HEK293 (cell line): ENCODE measurements around the gene FSHR.

ENCODE experiments used
- CTCF ChIA-PET: fragments of 350-600 bp; formaldehyde crosslinking; extraction: SDS; loops from one replicate; lab custom pipeline; 2021; ENCODE audit warnings: antibody characterized with exemption; lab: Yijun Ruan, JAX
- POLR2A ChIA-PET: fragments of 300-600 bp; formaldehyde crosslinking; extraction: SDS; loops from one replicate; lab custom pipeline; 2020; ENCODE audit warnings: antibody characterized with exemption, inconsistent platforms; lab: Yijun Ruan, JAX
- H3K27ac ChIP-seq: fragments of 200-500 bp; sonication (Bioruptor generic); 2 replicates; pipeline ENCODE4 v1.5.1; 2014; ENCODE audit warnings: low read depth, low read length, control low read depth, inconsistent platforms; ENCODE audit errors: extremely low read depth
- H3K36me3 ChIP-seq, 2 experiments: fragments of 200-500 bp in 1 of 2; sonication (Bioruptor generic) in 1 of 2; 1 replicate in 1 of 2; 2 replicates in 1 of 2; pipeline ENCODE4 v1.5.1; 2014 to 2017; ENCODE audit warnings: inconsistent platforms in 2 of 2, low read length in 2 of 2; ENCODE audit not compliant: control insufficient read depth in 2 of 2, insufficient read depth in 1 of 2
- H3K4me1 ChIP-seq: fragments of 200-500 bp; sonication (Bioruptor generic); 2 replicates; pipeline ENCODE4 v1.5.1; 2014; ENCODE audit warnings: mild to moderate bottlenecking, low read length, inconsistent platforms; ENCODE audit not compliant: control insufficient read depth, insufficient read depth
- H3K4me3 ChIP-seq: 2 replicates; pipeline ENCODE4 v1.5.1; 2011; ENCODE audit warnings: low read depth, mild to moderate bottlenecking, control low read depth, low read length, moderate library complexity
- H3K9me3 ChIP-seq: fragments of 200-500 bp; sonication (Bioruptor generic); 2 replicates; pipeline ENCODE4 v1.5.1; 2014; ENCODE audit warnings: low read depth, low read length, inconsistent platforms; ENCODE audit not compliant: control insufficient read depth, insufficient read depth
- KLF9 ChIP-seq: fragments of 450-650 bp; formaldehyde crosslinking; IDR thresholded peaks from 2 replicates; pipeline ENCODE4 v1.5.1; 2016; ENCODE audit warnings: missing biosample characterization, missing genetic modification characterization, low read depth
- MZF1 ChIP-seq: fragments of 450-650 bp; formaldehyde crosslinking; IDR thresholded peaks from 2 replicates; pipeline ENCODE4 v1.5.1; 2017; ENCODE audit warnings: missing biosample characterization, missing genetic modification characterization, borderline replicate concordance
- OSR2 ChIP-seq: fragments of 450-650 bp; formaldehyde crosslinking; IDR thresholded peaks from 2 replicates; pipeline ENCODE4 v1.5.1; 2016; ENCODE audit warnings: missing biosample characterization, missing genetic modification characterization
- RBAK ChIP-seq: fragments of 450-650 bp; formaldehyde crosslinking; IDR thresholded peaks from 2 replicates; pipeline ENCODE4 v1.5.1; 2016; ENCODE audit warnings: missing biosample characterization, missing genetic modification characterization
- ZBTB1 ChIP-seq: fragments of 450-650 bp; formaldehyde crosslinking; IDR thresholded peaks from 2 replicates; pipeline ENCODE4 v1.5.1; 2016; ENCODE audit warnings: missing biosample characterization, missing genetic modification characterization
- ZBTB21 ChIP-seq: fragments of 450-650 bp; formaldehyde crosslinking; IDR thresholded peaks from 2 replicates; pipeline ENCODE4 v1.5.1; 2017; ENCODE audit warnings: missing biosample characterization, missing genetic modification characterization
- ZNF155 ChIP-seq: fragments of 450-650 bp; formaldehyde crosslinking; IDR thresholded peaks from 2 replicates; pipeline ENCODE4 v1.5.1; 2016; ENCODE audit warnings: missing biosample characterization, missing genetic modification characterization
- ZNF324 ChIP-seq: fragments of 450-650 bp; formaldehyde crosslinking; IDR thresholded peaks from 2 replicates; pipeline ENCODE4 v1.5.1; 2016; ENCODE audit warnings: missing biosample characterization, missing genetic modification characterization
- ZNF354C ChIP-seq: fragments of 450-650 bp; formaldehyde crosslinking; IDR thresholded peaks from 2 replicates; pipeline ENCODE4 v1.5.1; 2016; ENCODE audit warnings: missing biosample characterization, missing genetic modification characterization, low read depth, borderline replicate concordance
- ZNF549 ChIP-seq: fragments of 450-650 bp; IDR thresholded peaks from 2 replicates; pipeline ENCODE4 v1.5.1; 2018; ENCODE audit warnings: missing biosample characterization, missing genetic modification characterization, mild to moderate bottlenecking, inconsistent platforms, moderate library complexity
- ZNF791 ChIP-seq: fragments of 450-650 bp; formaldehyde crosslinking; IDR thresholded peaks from 2 replicates; pipeline ENCODE4 v1.5.1; 2016; ENCODE audit warnings: missing biosample characterization, missing genetic modification characterization
- ZNF830 ChIP-seq: fragments of 450-650 bp; IDR thresholded peaks from 2 replicates; pipeline ENCODE4 v1.5.0; 2018; ENCODE audit warnings: missing biosample characterization, missing genetic modification characterization, low read depth, mild to moderate bottlenecking, moderate library complexity
- ZSCAN16 ChIP-seq: fragments of 450-650 bp; formaldehyde crosslinking; IDR thresholded peaks from 2 replicates; pipeline ENCODE4 v1.5.1; 2016; ENCODE audit warnings: missing biosample characterization, missing genetic modification characterization
- TF ChIP-seq, protein P1 (sequence below): IDR thresholded peaks from 2 replicates; pipeline ENCODE4 v1.6.1; 2011; ENCODE audit warnings: mild to moderate bottlenecking, low read depth, low read length, borderline replicate concordance
- TF ChIP-seq, protein P2 (sequence below): fragments of 450-650 bp; formaldehyde crosslinking; IDR thresholded peaks from 2 replicates; pipeline ENCODE4 v1.5.1; 2016; ENCODE audit warnings: missing biosample characterization, missing genetic modification characterization
- TF ChIP-seq, protein P3 (sequence below): fragments of 450-650 bp; formaldehyde crosslinking; IDR thresholded peaks from 2 replicates; pipeline ENCODE4 v1.5.1; 2016; ENCODE audit warnings: missing biosample characterization, missing genetic modification characterization
- TF ChIP-seq, protein P4 (sequence below): fragments of 450-650 bp; formaldehyde crosslinking; IDR thresholded peaks from 2 replicates; pipeline ENCODE4 v1.5.1; 2016; ENCODE audit warnings: missing biosample characterization, missing genetic modification characterization
- TF ChIP-seq, protein P5 (sequence below): fragments of 450-650 bp; formaldehyde crosslinking; IDR thresholded peaks from 2 replicates; pipeline ENCODE4 v1.5.1; 2016; ENCODE audit warnings: missing biosample characterization, missing genetic modification characterization, borderline replicate concordance

The FSHR gene

DNA sequence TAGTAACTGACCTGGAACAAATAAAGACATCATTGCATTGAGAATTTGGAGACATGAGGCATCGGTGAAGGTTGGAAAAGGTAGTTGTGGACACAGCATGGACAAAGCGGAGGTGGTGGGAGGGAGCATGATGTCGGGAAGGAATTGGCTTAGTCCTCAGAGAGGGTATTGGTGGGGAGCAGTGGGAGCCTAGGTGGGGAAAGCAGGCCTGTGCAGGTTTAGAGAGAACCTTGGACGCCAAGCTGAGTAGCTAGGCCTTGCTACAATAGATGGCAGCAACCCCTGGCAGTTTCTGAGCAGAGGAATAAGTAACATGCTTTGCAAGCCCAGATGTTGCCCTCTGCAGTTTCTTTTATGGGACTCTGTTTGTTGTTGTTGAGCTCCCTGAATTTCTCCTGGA is 221.6 kb downstream of the FSHR start (continued):
- TF ChIP-seq, protein P1, sequence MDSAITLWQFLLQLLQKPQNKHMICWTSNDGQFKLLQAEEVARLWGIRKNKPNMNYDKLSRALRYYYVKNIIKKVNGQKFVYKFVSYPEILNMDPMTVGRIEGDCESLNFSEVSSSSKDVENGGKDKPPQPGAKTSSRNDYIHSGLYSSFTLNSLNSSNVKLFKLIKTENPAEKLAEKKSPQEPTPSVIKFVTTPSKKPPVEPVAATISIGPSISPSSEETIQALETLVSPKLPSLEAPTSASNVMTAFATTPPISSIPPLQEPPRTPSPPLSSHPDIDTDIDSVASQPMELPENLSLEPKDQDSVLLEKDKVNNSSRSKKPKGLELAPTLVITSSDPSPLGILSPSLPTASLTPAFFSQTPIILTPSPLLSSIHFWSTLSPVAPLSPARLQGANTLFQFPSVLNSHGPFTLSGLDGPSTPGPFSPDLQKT: no peak

DNA sequence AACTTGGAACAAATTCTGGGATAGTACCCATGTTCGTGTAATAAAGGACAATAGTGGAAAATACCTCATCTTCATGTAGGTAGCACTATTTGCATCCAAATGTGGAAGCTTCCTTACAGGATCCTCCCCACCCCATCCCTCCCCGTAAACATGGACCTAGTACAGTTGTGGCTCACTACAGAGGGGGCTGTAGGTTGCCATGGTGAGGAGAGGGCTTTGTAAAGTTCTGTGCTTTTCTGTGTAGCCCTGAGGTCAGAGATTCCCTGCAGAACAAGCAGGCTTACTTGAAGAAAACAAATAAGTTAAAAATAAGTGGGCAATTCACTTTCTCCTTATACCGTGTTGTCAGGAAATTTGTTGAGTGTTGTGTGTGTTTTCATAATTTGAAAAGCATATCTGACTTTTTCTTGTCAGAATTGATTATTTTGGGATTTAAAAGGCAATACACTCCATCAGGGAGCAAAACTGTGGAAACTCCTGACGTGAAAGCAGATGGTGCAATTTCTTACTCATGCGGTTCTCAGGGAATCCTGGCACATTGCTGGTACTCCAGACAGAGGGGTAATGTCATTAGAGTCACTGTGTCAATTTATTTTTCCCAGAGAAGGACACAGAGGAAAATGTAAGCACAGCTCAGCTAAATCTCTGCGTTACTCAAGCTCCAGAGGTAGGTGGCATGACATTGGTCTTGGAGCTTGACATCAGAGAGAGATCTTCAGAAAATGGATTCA is 224.6 kb downstream of the FSHR start:
- peaks cover 4% of the 10 kb centered on the region; the same call in 1 of the 2 replicates for H3K4me1 ChIP-seq
- POLR2A ChIA-PET: no interaction called here
- no peak overlapping the region for H3K27ac ChIP-seq
- H3K9me3 ChIP-seq: no peaks in the 10 kb centered on the region
- H3K36me3 ChIP-seq: no peaks in the 10 kb centered on the region
- TF ChIP-seq ZNF354C (tag by site-specific recombination): no peak
- TF ChIP-seq, protein P2, sequence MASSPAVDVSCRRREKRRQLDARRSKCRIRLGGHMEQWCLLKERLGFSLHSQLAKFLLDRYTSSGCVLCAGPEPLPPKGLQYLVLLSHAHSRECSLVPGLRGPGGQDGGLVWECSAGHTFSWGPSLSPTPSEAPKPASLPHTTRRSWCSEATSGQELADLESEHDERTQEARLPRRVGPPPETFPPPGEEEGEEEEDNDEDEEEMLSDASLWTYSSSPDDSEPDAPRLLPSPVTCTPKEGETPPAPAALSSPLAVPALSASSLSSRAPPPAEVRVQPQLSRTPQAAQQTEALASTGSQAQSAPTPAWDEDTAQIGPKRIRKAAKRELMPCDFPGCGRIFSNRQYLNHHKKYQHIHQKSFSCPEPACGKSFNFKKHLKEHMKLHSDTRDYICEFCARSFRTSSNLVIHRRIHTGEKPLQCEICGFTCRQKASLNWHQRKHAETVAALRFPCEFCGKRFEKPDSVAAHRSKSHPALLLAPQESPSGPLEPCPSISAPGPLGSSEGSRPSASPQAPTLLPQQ: no peak
- no peak for TF ChIP-seq RBAK (tag by site-specific recombination)
- no peak for TF ChIP-seq ZSCAN16
- no peak for TF ChIP-seq KLF9 (tag by site-specific recombination)
- TF ChIP-seq ZNF324 (tag by site-specific recombination): no peak
- TF ChIP-seq OSR2 (tag by site-specific recombination): no peak
- TF ChIP-seq MZF1: no peak
- no peak for TF ChIP-seq ZBTB1 (tag by site-specific recombination)
- TF ChIP-seq, protein P3, sequence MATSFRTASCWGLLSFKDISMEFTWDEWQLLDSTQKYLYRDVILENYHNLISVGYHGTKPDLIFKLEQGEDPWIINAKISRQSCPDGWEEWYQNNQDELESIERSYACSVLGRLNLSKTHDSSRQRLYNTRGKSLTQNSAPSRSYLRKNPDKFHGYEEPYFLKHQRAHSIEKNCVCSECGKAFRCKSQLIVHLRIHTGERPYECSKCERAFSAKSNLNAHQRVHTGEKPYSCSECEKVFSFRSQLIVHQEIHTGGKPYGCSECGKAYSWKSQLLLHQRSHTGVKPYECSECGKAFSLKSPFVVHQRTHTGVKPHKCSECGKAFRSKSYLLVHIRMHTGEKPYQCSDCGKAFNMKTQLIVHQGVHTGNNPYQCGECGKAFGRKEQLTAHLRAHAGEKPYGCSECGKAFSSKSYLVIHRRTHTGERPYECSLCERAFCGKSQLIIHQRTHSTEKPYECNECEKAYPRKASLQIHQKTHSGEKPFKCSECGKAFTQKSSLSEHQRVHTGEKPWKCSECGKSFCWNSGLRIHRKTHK (tag by site-specific recombination): no peak
- TF ChIP-seq, protein P4, sequence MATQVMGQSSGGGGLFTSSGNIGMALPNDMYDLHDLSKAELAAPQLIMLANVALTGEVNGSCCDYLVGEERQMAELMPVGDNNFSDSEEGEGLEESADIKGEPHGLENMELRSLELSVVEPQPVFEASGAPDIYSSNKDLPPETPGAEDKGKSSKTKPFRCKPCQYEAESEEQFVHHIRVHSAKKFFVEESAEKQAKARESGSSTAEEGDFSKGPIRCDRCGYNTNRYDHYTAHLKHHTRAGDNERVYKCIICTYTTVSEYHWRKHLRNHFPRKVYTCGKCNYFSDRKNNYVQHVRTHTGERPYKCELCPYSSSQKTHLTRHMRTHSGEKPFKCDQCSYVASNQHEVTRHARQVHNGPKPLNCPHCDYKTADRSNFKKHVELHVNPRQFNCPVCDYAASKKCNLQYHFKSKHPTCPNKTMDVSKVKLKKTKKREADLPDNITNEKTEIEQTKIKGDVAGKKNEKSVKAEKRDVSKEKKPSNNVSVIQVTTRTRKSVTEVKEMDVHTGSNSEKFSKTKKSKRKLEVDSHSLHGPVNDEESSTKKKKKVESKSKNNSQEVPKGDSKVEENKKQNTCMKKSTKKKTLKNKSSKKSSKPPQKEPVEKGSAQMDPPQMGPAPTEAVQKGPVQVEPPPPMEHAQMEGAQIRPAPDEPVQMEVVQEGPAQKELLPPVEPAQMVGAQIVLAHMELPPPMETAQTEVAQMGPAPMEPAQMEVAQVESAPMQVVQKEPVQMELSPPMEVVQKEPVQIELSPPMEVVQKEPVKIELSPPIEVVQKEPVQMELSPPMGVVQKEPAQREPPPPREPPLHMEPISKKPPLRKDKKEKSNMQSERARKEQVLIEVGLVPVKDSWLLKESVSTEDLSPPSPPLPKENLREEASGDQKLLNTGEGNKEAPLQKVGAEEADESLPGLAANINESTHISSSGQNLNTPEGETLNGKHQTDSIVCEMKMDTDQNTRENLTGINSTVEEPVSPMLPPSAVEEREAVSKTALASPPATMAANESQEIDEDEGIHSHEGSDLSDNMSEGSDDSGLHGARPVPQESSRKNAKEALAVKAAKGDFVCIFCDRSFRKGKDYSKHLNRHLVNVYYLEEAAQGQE (tag by site-specific recombination): no peak
- TF ChIP-seq, protein P5, sequence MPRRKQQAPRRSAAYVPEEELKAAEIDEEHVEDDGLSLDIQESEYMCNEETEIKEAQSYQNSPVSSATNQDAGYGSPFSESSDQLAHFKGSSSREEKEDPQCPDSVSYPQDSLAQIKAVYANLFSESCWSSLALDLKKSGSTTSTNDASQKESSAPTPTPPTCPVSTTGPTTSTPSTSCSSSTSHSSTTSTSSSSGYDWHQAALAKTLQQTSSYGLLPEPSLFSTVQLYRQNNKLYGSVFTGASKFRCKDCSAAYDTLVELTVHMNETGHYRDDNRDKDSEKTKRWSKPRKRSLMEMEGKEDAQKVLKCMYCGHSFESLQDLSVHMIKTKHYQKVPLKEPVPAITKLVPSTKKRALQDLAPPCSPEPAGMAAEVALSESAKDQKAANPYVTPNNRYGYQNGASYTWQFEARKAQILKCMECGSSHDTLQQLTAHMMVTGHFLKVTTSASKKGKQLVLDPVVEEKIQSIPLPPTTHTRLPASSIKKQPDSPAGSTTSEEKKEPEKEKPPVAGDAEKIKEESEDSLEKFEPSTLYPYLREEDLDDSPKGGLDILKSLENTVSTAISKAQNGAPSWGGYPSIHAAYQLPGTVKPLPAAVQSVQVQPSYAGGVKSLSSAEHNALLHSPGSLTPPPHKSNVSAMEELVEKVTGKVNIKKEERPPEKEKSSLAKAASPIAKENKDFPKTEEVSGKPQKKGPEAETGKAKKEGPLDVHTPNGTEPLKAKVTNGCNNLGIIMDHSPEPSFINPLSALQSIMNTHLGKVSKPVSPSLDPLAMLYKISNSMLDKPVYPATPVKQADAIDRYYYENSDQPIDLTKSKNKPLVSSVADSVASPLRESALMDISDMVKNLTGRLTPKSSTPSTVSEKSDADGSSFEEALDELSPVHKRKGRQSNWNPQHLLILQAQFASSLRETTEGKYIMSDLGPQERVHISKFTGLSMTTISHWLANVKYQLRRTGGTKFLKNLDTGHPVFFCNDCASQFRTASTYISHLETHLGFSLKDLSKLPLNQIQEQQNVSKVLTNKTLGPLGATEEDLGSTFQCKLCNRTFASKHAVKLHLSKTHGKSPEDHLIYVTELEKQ (tag by site-specific recombination): no peak
- no peak for TF ChIP-seq ZBTB21 (tag by site-specific recombination)
- no peak for TF ChIP-seq ZNF791 (tag by site-specific recombination)
- no peak for TF ChIP-seq ZNF549 (tag by site-specific recombination)
- no peak for TF ChIP-seq ZNF830 (tag by site-specific recombination)
- TF ChIP-seq ZNF155 (tag by site-specific recombination): no peak
- H3K4me3 ChIP-seq: no peak overlapping the region
- CTCF ChIA-PET: no interaction called here
